Gastroesophageal sphincter (tissue), 4 donors: ENCODE data around the gene ASB1. TPM values are rescaled to one million over a fixed set of nuclear protein-coding genes. Genes with fewer than 3 reads are reported as not detected.

ENCODE experiments used
- ATAC-seq: fragments of 150-250 bp; one replicate; pipeline ENCODE4 v1.9.1; 2016; ENCODE audit warnings: mild to moderate bottlenecking, moderate library complexity
- H3K27ac ChIP-seq, 4 donors: fragments of 200-600 bp; sonication (generic) in 3 of 4; 1 replicate in 3 of 4; 2 replicates in 1 of 4; pipeline ENCODE4 v1.5.1; 2016 to 2019
- H3K27me3 ChIP-seq: fragments of 200-600 bp; sonication (generic); one replicate; pipeline ENCODE4 v1.5.1; 2019
- H3K36me3 ChIP-seq, 2 donors: fragments of 200-600 bp; sonication (generic); one replicate each; pipeline ENCODE4 v1.5.1; 2019; ENCODE audit warnings: control low read depth in 1 of 2
- H3K4me1 ChIP-seq, 3 donors: fragments of 200-600 bp; sonication (generic); 1 replicate in 2 of 3; 2 replicates in 1 of 3; pipeline ENCODE4 v1.5.1; 2016 to 2019; ENCODE audit warnings: control low read depth in 2 of 3
- H3K4me3 ChIP-seq, 2 donors: fragments of 200-600 bp; sonication (generic); one replicate each; pipeline ENCODE4 v1.5.1; 2019; ENCODE audit warnings: mild to moderate bottlenecking in 1 of 2, moderate library complexity in 1 of 2
- H3K9me3 ChIP-seq, 3 donors: fragments of 200-600 bp; sonication (generic); one replicate each; pipeline ENCODE4 v1.5.1; 2017 to 2019; ENCODE audit warnings: control low read depth in 2 of 3
- EP300 ChIP-seq: sonication (generic); formaldehyde crosslinking; IDR thresholded peaks from one replicate; pipeline ENCODE4 v1.6.1; 2017; ENCODE audit warnings: antibody characterized with exemption, mild to moderate bottlenecking
- POLR2A ChIP-seq, 2 donors: fragments of 450-650 bp; IDR thresholded peaks; one replicate each; pipeline ENCODE4 v1.6.1; 2017; ENCODE audit warnings: antibody characterized with exemption in 2 of 2, mild to moderate bottlenecking in 2 of 2, moderate library complexity in 1 of 2
- POLR2AphosphoS5 ChIP-seq: sonication (generic); formaldehyde crosslinking; IDR thresholded peaks from one replicate; pipeline ENCODE4 v1.6.1; 2017; ENCODE audit warnings: antibody characterized with exemption
- WGBS, 2 donors: methylation state at CpG; one replicate each; pipeline ENCODE4 v1.1.5; 2018; ENCODE audit warnings: low coverage in 1 of 2; 5-methylcytosine and 5-hydroxymethylcytosine counted together
- total RNA-seq, 4 donors: library from RNA; depleted of rRNA; stranded (reverse); fragments of >200 nt; gene quantifications; one replicate each; pipeline ENCODE4 v1.1.0, GENCODE V29; 2016
- TF ChIP-seq, protein P1 (sequence below), 4 experiments: fragments of 200-600 bp in 2 of 4; fragments of 450-650 bp in 2 of 4; sonication (generic) in 1 of 4; IDR thresholded peaks; one replicate each; pipeline ENCODE4 v1.5.1; 2017 to 2019; ENCODE audit warnings: antibody characterized with exemption in 4 of 4, mild to moderate bottlenecking in 2 of 4, moderate library complexity in 2 of 4

Gene ASB1
- total RNA-seq, 4 donors from 2014 or later = 27.9 to 39.3 (median 35.9) TPM

DNA sequence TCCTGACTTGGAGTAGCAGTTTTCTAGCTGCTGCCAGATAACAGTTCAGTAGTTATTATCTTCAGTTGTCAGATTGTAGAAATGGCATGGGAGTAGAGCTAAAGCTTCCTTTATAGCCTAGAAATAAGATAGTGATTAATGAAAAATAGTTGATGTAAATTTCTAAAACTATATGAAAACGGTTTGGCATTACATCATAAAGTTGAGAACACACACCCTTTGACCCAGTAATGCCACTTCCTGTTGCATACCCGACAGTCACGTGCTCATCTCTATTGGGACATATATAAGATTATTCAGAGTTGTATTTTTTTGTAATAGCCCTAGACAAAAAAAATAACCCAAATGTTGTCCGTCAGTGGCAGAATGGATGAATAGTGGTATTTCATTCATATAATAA lies 39.4 kb upstream of the ASB1 start:
- H3K27me3 ChIP-seq = no peaks in the 10 kb centered on the region
- no peak overlapping the region for H3K4me3 ChIP-seq
- peaks cover 0 to 31% (median 0%) of the 10 kb centered on the region in 3 donors for H3K4me1 ChIP-seq
- TF ChIP-seq POLR2AphosphoS5 (no peak), EP300 (no peak), POLR2A (IDR thresholded peaks at IDR 0.05) (no peak)
- TF ChIP-seq, protein P1, sequence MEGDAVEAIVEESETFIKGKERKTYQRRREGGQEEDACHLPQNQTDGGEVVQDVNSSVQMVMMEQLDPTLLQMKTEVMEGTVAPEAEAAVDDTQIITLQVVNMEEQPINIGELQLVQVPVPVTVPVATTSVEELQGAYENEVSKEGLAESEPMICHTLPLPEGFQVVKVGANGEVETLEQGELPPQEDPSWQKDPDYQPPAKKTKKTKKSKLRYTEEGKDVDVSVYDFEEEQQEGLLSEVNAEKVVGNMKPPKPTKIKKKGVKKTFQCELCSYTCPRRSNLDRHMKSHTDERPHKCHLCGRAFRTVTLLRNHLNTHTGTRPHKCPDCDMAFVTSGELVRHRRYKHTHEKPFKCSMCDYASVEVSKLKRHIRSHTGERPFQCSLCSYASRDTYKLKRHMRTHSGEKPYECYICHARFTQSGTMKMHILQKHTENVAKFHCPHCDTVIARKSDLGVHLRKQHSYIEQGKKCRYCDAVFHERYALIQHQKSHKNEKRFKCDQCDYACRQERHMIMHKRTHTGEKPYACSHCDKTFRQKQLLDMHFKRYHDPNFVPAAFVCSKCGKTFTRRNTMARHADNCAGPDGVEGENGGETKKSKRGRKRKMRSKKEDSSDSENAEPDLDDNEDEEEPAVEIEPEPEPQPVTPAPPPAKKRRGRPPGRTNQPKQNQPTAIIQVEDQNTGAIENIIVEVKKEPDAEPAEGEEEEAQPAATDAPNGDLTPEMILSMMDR (IDR thresholded peaks at IDR 0.05) = no peak
- 60 to 69% methylated on average over 4 of the region's 4 CpGs for WGBS, 2 donors
- H3K27ac ChIP-seq = no peak overlapping the region
- peaks cover 0 to 13% of the 10 kb centered on the region in 2 donors for H3K36me3 ChIP-seq
- no peak for ATAC-seq
- H3K9me3 ChIP-seq = no peaks in the 10 kb centered on the region

DNA sequence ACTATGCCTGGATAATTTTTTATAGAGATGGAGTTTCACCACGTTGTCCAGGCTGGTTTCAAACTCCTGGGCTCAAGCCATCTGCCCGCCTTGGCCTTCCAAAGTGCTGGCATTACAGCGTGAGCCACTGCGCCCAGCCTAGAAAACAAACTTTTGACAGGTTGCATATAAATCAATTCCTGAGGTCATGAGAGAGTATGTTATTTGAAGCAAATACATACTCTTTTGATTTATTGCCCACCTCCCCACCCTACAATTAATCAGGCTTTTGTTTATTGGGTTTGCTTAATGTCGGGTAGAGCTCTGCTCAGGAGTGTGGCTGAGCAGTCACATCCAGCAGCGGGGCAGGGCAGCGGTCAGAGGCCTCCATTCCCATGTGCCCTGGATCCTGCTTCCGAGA lies 37.9 kb upstream of the ASB1 start:
- 51 to 73% methylated on average over 4 to 5 of the region's 8 CpGs for WGBS, 2 donors
- no peaks in the 10 kb centered on the region for H3K36me3 ChIP-seq
- no peaks in the 10 kb centered on the region for H3K27me3 ChIP-seq
- peak overlapping the region in 2 of 4 donors; percentile 77 to 90 for H3K27ac ChIP-seq
- peaks cover 0 to 31% (median 0%) of the 10 kb centered on the region in 3 donors for H3K4me1 ChIP-seq
- no peak for ATAC-seq
- H3K4me3 ChIP-seq = no peak overlapping the region
- peak; percentile 84 for TF ChIP-seq POLR2AphosphoS5
- TF ChIP-seq, protein P1 (IDR thresholded peaks at IDR 0.05) = no peak
- H3K9me3 ChIP-seq = no peaks in the 10 kb centered on the region

DNA sequence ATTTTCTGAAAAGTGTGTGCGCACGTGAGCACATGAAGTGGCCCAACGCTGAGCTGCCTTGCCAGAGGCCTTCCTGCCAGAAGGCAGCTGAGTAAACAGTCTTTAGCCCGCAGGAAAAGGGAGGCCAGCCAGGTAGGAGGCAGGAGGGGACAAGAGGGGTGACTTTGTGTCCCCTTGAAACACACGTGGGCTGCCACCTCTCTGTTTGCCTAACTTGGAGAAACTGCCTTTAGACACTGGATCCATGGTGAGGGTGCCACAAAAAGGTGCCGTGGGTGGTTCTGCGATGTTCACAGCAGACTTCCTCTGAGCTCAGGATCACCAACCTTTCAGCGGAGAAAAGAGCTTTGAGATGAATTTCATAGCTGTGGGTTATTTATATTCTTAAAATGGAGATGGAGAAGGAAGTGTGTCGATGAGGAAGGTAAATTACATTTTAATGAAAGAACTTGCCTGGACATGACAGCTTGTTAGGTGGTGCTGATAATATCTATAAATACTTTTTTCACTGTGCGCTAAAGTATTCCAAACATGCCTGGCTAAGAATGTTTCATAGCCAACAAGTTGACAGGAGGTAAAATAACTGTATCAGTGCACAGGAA lies 36.6 kb upstream of the ASB1 start:
- H3K4me3 ChIP-seq = no peak overlapping the region
- no peaks in the 10 kb centered on the region for H3K36me3 ChIP-seq
- no peaks in the 10 kb centered on the region for H3K9me3 ChIP-seq
- peak overlapping the region; percentile 77 to 95 (median 90) for H3K27ac ChIP-seq
- ATAC-seq = peak; percentile 88
- H3K27me3 ChIP-seq = no peaks in the 10 kb centered on the region
- WGBS, 2 donors = 22% methylated on average over 8 to 9 of the region's 10 CpGs
- TF ChIP-seq POLR2AphosphoS5 = peak; percentile 81
- TF ChIP-seq, protein P1 (IDR thresholded peaks at IDR 0.05) = no peak
- no peak for TF ChIP-seq EP300
- peaks cover 0 to 31% (median 0%) of the 10 kb centered on the region in 3 donors for H3K4me1 ChIP-seq

DNA sequence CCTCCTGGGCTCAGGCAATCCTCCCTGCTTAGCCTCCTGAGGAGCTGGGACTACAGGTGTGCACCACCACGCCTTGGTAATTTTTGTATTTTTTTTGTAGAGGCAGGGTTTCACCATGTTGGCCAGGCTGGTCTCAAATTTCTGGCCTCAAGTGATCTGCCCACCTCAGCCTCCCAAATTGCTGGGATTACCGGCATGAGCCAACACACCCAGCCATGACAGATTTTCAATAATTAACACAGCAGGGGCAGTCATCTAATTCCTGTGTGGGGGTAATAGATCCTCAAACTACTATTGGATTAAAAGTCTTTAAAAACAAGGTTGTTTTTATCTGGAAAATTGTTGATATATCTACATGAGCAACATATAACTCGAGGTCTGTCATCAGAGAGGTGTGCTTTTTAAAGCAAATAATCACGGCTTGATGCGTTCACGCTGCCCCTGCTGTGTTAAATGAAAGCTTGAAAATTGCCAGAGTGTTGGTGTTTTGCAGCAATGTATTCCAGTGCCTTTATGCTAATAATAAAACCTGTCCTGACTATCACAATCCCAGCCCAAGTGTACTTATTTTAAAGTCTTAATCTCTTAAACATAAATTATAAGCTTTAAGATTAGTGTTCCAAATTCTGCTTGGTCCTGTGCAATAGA lies 35.6 kb upstream of the ASB1 start:
- WGBS, 2 donors = 72 to 89% methylated on average over 5 to 6 of the region's 6 CpGs
- ATAC-seq = no peak
- Histone ChIP-seq H3K4me3 (no peak overlapping the region), H3K4me1 (peaks cover 0 to 31% (median 0%) of the 10 kb centered on the region in 3 donors), H3K9me3 (no peaks in the 10 kb centered on the region), H3K36me3 (no peaks in the 10 kb centered on the region), H3K27ac (peak overlapping the region in 3 of 4 donors; percentile 77 to 90 (median 90)), H3K27me3 (no peaks in the 10 kb centered on the region)
- TF ChIP-seq POLR2A (IDR thresholded peaks at IDR 0.05) (no peak), EP300 (no peak), POLR2AphosphoS5 (no peak)
- TF ChIP-seq, protein P1 (IDR thresholded peaks at IDR 0.05) = no peak

DNA sequence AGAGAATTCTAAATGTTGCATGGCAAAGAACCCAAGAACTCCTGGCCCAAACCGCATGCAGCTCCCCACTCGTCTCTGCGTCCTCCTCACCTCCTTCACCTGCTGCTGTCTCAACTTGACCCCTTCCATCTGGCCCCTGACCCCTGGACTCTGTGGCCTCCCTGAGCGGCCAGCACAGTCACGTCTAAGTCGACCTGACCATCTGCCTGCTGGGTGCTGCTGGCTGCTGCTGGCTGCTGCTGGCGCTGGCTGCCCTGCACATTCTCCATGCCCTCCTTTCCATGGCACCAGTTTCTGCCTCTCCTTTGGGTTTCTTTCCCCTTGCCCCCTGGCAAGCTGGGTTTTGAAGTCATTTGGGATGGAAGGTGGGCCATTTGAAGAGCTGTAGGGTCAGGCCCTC lies 30.1 kb upstream of the ASB1 start:
- no peaks in the 10 kb centered on the region for H3K4me1 ChIP-seq
- H3K9me3 ChIP-seq = no peaks in the 10 kb centered on the region
- 96 to 98% methylated on average over 6 to 7 of the region's 7 CpGs for WGBS, 2 donors
- H3K27me3 ChIP-seq = no peaks in the 10 kb centered on the region
- H3K27ac ChIP-seq = no peak overlapping the region
- no peak for ATAC-seq
- peaks cover 0 to 40% of the 10 kb centered on the region in 2 donors for H3K36me3 ChIP-seq
- H3K4me3 ChIP-seq = no peak overlapping the region
- TF ChIP-seq EP300 = no peak
- TF ChIP-seq, protein P1 (IDR thresholded peaks at IDR 0.05) = no peak
- TF ChIP-seq POLR2A (IDR thresholded peaks at IDR 0.05) = no peak
- no peak for TF ChIP-seq POLR2AphosphoS5
